ENCODE measurements around the gene PRR33. TPM values are rescaled to one million over a fixed set of nuclear protein-coding genes. Genes with fewer than 3 reads are reported as not detected.
A peak's percentile ranks its signal among the peaks of the same experiment; 100 is the strongest.

PRR33 gene
- total RNA-seq, 4 donors from 2014 or later, result not detected

GRCh38 chr11:1926156-1927025 is 34.7 kb upstream of the PRR33 start:
- peaks cover 0 to 66% (median 3%) of the 10 kb centered on the region in 4 donors for H3K4me1 ChIP-seq
- H3K27me3 ChIP-seq, result no peaks in the 10 kb centered on the region
- DNase-seq (ENCODE audit: low spot score in 2 of 2), result no peak
- no peaks in the 10 kb centered on the region for H3K36me3 ChIP-seq
- 81 to 83% methylated on average over 39 to 41 of the region's 41 CpGs for WGBS, 2 donors
- TF ChIP-seq CTCF (IDR thresholded peaks at IDR 0.05) (no peak), POLR2A (IDR thresholded peaks at IDR 0.05) (no peak), EP300 (IDR thresholded peaks at IDR 0.05) (no peak)
- H3K9me3 ChIP-seq, result no peaks in the 10 kb centered on the region
- H3K4me3 ChIP-seq, result no peak overlapping the region
- H3K27ac ChIP-seq, result peak overlapping the region in 2 of 4 donors; percentile 60 to 76

- H3K4me1 ChIP-seq, result peaks cover 0 to 68% (median 3%) of the 10 kb centered on the region in 4 donors
Observed at GRCh38 chr11:1925373-1926155, 33.9 kb upstream of the PRR33 start.

GRCh38 chr11:1924646-1925372 is 33.1 kb upstream of the PRR33 start:
- H3K4me1 ChIP-seq, result peaks cover 0 to 62% (median 3%) of the 10 kb centered on the region in 4 donors
- 74 to 78% methylated on average over 17 to 20 of the region's 21 CpGs for WGBS, 2 donors
- no peaks in the 10 kb centered on the region for H3K9me3 ChIP-seq
- H3K27ac ChIP-seq, result peak overlapping the region in 1 of 4 donors; percentile 38
- no peaks in the 10 kb centered on the region for H3K27me3 ChIP-seq
- H3K4me3 ChIP-seq, result no peak overlapping the region
- no peaks in the 10 kb centered on the region for H3K36me3 ChIP-seq
- TF ChIP-seq EP300 (IDR thresholded peaks at IDR 0.05), result no peak
- no peak for TF ChIP-seq CTCF (IDR thresholded peaks at IDR 0.05)
- TF ChIP-seq POLR2A (IDR thresholded peaks at IDR 0.05), result no peak
- no peak for DNase-seq (ENCODE audit: low spot score in 2 of 2)

More at GRCh38 chr11:1925373-1926155, 33.9 kb upstream of the PRR33 start:
- Histone ChIP-seq H3K27me3 (no peaks in the 10 kb centered on the region), H3K4me3 (no peak overlapping the region), H3K36me3 (no peaks in the 10 kb centered on the region), H3K27ac (no peak overlapping the region), H3K9me3 (no peaks in the 10 kb centered on the region)
- no peak for DNase-seq (ENCODE audit: low spot score in 2 of 2)
- TF ChIP-seq EP300 (IDR thresholded peaks at IDR 0.05) (no peak), POLR2A (IDR thresholded peaks at IDR 0.05) (no peak), CTCF (IDR thresholded peaks at IDR 0.05) (no peak)
- WGBS, 2 donors, result 90 to 100% methylated on average over 1 to 15 of the region's 23 CpGs

GRCh38 chr11:1924181-1924580 is 32.5 kb upstream of the PRR33 start:
- TF ChIP-seq EP300 (IDR thresholded peaks at IDR 0.05) (no peak), CTCF (IDR thresholded peaks at IDR 0.05) (no peak), POLR2A (IDR thresholded peaks at IDR 0.05) (no peak)
- 75 to 78% methylated on average over 17 of the region's 17 CpGs for WGBS, 2 donors
- Histone ChIP-seq H3K9me3 (no peaks in the 10 kb centered on the region), H3K36me3 (no peaks in the 10 kb centered on the region), H3K27ac (peak overlapping the region in 1 of 4 donors; percentile 38), H3K4me3 (no peak overlapping the region), H3K27me3 (no peaks in the 10 kb centered on the region), H3K4me1 (peaks cover 0 to 60% (median 3%) of the 10 kb centered on the region in 4 donors)
- DNase-seq (ENCODE audit: low spot score in 2 of 2), result no peak
